ENCODE data around the gene DEFB108B.
"Not testable (repeated sequence)": the region's sequence is repeated elsewhere in the genome, so short reads cannot be mapped to it uniquely, and the experiment has no call there.

DEFB108B gene

DNA sequence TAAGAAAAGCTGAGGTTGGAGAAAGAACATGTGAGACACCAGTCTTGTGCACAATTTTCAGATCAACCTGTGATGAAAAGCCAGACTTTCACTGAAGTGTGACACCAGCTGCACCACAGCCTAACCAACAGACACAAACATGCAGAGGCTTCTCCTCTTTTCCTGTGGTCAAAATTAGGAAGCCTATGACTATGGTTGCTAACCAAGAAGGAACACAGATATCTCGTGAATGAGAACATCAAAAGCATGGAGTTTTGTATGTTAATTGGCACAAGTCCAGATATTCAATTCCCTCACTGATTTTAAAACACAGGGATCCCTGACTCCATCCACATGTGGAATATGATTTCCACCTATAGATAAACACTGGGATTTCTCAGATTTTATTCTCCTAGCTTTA lies 11.5 kb upstream of the DEFB108B start:
- DNase-seq = not testable (repeated sequence)

DNA sequence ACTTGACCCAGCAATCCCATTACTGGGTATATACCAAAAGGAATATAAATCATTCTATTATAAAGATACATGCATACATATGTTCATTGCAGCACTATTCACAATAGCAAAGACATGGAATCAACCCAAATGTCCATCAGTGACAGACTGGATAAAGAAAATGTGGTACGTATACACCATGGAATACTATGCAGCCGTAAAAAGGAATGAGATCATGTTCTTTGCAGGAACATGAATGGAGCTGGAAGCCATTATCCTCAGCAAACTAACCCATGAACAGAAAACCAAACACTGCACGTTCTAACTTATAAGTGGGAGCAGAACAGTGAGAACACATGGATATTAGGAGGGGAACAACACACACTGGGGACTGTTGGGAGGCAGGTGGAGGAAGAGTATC lies 3.8 kb upstream of the DEFB108B start:
- DNase-seq = not testable (repeated sequence)

DNA sequence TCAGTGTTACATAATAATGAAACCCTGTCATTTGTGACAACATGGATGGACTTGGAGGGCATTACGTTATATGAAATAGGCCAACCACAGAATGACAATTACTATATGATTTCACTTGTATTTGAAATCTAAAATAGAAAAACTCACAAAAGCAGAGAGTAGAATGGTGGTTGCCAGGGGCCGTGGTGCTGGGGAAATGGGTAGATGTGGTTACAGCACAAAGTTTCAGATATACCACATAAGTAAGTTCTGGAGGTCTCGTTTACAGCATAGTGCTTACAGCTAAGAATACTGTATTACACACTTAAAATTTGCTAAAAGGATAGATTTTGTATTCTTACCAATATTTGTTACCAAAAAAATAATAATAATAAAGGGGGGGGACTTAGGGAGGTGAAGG lies 3.3 kb upstream of the DEFB108B start:
- not testable (repeated sequence) for DNase-seq

DNA sequence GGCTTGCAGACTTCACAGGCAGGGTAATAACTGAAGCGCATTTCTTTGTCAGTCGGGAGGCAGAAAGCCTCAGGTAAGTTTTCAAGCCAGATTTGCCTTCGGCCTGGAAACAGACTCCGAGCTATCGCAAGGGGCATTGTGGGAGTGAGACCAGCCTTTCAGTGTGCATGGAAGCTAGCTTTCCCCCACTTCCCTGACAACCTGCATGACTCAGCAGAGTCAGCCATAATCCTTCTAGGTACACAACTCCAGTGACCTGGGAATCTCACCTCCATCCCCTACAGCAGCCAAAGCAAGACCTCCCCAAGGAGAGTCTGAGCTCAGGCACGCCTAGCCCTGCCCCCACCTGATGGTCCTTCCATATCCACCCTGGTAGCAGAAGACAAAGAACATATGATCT lies 9.7 kb downstream of the DEFB108B start:
- DNase-seq = not testable (repeated sequence)

DNA sequence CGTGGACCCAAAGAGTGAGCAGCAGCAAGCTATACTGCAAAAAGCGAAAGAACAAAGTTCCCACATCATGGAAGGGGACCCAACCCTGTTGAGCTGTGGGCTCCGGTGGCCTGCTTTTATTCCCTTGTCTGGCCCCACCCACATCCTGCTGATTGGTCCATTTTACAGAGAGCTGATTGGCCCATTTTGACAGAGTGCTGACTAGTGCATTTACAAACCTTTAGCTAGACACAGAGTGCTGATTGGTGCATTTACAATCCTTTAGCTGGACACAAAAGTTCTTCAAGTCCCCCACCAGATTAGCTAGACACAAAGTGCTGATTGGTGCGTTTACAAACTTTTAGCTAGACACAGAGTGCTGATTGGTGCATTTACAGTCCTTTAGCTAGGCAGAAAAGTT lies 10.4 kb downstream of the DEFB108B start:
- DNase-seq = not testable (repeated sequence)

GRCh38 chr11:71843858-71844257 lies 10.9 kb downstream of the DEFB108B start:
- no peak for DNase-seq

GRCh38 chr11:71853895-71854294 lies 20.9 kb downstream of the DEFB108B start:
- DNase-seq = not testable (repeated sequence)

GRCh38 chr11:71855880-71856279 lies 22.9 kb downstream of the DEFB108B start:
- not testable (repeated sequence) for DNase-seq

DNA sequence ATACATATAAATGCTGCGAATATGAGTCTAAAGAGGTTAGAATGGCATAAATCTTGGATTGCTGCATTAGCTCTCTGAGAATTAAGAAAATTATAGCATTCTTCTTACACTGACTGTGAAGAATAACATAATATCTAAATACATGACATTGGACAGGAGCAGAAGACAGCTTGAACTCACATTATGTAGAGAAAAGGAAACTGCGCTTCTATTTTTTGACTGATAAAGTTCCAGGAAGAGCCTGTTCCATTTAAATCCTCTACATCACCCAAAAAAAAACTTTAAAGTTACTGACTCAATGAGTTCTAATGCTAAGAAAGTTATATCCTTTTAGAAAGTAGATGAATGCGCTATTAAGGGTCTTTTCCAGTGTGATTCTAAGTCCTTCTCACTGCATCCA lies 27.8 kb downstream of the DEFB108B start:
- not testable (repeated sequence) for DNase-seq

DNA sequence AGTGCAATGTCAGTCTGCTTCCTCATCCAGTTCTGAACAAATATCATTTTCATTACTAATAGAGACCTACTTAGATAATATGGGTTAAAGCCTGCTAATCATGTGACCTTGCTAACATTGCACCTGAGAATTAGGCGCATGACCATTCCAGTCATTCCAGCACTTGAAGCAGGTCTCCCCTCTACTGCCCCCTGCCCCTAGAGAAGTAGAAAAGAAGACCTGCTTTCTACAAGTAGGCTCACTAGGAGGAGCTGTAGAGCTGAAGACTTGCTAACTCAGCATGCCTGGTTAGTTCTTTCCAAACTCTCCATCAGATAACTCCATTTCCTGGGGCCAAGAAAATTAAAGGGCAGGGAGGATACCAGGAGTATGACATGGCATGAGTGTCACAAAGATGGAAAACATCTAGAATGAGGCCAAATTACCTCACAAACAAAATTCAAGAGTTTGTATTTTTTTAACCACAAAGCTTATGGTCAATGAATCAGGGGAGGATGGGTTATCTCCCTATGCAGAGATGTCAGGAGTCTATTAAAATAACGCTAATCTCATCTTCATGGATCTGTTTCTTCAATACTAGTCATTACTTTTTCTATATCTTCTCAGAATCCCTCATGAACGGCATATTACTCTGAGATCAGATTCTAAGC lies 31.1 kb downstream of the DEFB108B start:
- DNase-seq = not testable (repeated sequence)

DNA sequence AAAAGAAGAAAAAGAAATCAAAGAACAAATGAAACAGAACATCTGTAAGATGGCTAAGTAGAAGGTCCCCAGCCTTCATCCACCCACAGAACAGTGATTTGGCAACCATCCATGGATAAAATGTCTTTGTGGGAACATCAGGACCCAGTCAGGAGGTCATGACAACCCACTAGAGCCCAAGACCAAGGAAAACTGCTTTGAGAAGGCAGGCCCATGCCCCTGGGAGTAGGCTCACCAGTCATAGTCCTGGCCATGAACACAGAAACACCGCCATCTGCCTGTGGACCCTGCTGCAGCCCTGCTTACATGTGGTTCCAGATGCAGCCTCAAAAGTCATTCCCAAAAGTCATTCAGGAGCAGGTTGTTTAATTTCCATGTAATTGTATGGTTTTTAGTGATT lies 34.2 kb downstream of the DEFB108B start:
- DNase-seq = not testable (repeated sequence)

DNA sequence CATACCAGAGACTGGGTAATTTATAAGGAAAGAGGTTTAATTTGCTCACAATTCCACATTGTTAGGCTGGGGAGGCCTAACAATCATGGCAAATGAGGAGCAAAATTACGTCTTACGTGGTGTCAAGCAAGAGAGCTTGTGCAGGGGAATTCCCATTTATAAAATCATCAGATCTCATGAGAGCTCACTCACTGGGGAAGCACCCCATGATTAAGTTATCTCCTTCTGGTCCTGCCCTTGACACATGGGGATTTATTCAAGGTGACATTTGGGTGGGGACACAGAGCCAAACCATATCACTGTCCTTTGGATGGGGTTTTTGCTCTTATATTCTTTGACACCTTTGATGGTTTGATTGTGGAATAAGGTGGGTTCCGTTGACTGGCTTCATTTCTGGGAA lies 36.9 kb downstream of the DEFB108B start:
- DNase-seq = not testable (repeated sequence)

DNA sequence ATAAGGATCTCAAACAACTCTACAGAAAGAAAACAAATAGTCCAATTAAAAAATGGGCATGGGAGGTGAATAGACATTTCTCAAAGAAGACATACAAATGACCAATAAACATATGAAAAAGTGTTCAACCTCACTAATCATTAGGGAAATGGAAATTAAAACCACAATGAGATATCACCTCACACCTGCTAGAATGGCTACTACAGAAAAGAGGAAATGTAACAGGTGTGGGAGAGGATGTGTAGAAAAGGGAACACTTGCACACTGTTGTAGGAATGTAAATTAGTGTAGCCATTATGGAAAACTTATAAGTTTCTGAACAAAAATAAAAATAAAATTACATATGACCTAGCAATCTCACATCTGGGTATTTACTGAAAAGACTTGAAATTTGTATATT lies 37.7 kb downstream of the DEFB108B start:
- DNase-seq = not testable (repeated sequence)

GRCh38 chr11:71876262-71876661 lies 43.3 kb downstream of the DEFB108B start:
- DNase-seq = not testable (repeated sequence)

DNA sequence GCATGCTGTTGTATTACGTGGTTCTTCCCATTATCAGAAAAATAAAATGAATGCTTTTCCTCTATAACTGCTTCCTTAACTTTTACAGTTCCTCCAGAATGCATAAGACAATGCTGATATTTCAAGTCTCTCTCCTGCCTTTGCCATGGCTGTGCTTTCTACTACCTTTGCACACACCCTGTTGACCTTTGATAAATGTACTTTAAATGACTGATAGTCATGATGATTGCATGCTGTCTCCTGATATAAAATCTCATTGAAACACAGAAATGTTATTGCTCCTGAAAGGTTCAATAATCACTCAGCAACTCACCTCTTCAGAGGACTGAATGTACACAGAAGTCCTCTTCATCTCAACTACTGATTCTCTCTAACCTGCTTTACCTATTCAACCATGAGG lies 45.1 kb downstream of the DEFB108B start, which contains the start of gene DEFB131B:
TSS of gene DEFB131B (plus strand) at position 395 of the 400 bp plus-strand sequence. CDS start at position 395, 0 bp downstream.
- not testable (repeated sequence) for DNase-seq

GRCh38 chr11:71885806-71886205 lies 52.8 kb downstream of the DEFB108B start:
- not testable (repeated sequence) for DNase-seq
